ENCODE results near the gene CERS6. TPM values are rescaled to one million over a fixed set of nuclear protein-coding genes. Genes with fewer than 3 reads are reported as not detected.
A peak's percentile ranks its signal among the peaks of the same experiment; 100 is the strongest.

The CERS6 gene
- total and polyA plus RNA-seq, 10 of the 15 experiments (the other 5 are each of a cell fraction or from before 2014, with no cell fraction given) = 1.3 to 20.4 (median 14.1) TPM

DNA sequence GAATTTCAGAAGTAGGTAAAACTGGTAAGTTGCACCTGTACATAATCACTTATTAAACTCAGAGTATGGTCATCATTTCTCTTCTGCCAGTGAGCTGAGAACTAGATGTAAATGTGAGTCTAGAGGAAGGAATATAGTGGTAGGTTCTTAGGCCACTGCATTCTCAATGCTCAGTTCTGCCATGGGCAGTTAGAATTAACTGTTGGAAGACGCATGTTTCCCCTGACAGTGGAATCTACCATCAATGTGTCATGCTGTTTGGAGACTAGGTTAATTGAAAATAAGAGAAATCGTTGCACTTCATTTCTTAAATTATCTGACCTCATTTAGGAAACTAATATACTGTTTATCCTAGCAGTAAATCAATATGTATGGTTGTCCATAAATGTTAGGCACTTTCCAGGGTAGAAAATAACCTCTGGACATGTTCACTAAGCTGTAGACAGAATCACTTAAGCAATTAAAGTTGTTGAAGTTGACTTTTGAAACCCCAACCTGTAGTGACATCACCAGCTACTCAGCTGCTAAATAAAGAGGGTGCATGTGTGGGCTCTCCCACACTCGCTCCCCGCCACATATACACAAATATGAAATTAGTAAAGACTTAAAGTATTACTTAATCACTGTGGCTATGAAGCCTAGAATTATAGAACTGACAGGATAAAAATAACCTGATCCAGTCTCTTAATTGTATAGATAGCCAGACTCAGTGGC lies 254.8 kb downstream of the CERS6 start (continued):
- TF ChIP-seq CEBPB (IDR thresholded peaks at IDR 0.05; ENCODE audit: borderline replicate concordance in 1 of 2, low read depth in 2 of 2, low read length in 2 of 2) (0 out of 4 replicates have a peak, but pooled peaks of 1 of the 2 experiments have one; percentile 12), CREM (IDR thresholded peaks at IDR 0.05; ENCODE audit: low read depth) (peak; percentile 61; the same call in 1 of the 2 replicates), MYB (IDR thresholded peaks at IDR 0.05; ENCODE audit: borderline replicate concordance, low read depth, low read length) (no peak), EGR1 (IDR thresholded peaks at IDR 0.05; ENCODE audit: borderline replicate concordance in 1 of 2, low read depth in 2 of 2, low read length in 2 of 2) (peak in 1 of 2 experiments; percentile 68; a peak in 1 of 3 replicates), BHLHE40 (IDR thresholded peaks at IDR 0.05; ENCODE audit: borderline replicate concordance in 1 of 2, low read depth in 2 of 2, low read length in 1 of 2) (peak in 1 of 2 experiments; percentile 15; a peak in 1 of 4 replicates), TARDBP (IDR thresholded peaks at IDR 0.05; ENCODE audit: borderline replicate concordance) (no peak), RUNX3 (IDR thresholded peaks at IDR 0.05; ENCODE audit: low read length) (peak; percentile 63)
- TF ChIP-seq, protein P1, sequence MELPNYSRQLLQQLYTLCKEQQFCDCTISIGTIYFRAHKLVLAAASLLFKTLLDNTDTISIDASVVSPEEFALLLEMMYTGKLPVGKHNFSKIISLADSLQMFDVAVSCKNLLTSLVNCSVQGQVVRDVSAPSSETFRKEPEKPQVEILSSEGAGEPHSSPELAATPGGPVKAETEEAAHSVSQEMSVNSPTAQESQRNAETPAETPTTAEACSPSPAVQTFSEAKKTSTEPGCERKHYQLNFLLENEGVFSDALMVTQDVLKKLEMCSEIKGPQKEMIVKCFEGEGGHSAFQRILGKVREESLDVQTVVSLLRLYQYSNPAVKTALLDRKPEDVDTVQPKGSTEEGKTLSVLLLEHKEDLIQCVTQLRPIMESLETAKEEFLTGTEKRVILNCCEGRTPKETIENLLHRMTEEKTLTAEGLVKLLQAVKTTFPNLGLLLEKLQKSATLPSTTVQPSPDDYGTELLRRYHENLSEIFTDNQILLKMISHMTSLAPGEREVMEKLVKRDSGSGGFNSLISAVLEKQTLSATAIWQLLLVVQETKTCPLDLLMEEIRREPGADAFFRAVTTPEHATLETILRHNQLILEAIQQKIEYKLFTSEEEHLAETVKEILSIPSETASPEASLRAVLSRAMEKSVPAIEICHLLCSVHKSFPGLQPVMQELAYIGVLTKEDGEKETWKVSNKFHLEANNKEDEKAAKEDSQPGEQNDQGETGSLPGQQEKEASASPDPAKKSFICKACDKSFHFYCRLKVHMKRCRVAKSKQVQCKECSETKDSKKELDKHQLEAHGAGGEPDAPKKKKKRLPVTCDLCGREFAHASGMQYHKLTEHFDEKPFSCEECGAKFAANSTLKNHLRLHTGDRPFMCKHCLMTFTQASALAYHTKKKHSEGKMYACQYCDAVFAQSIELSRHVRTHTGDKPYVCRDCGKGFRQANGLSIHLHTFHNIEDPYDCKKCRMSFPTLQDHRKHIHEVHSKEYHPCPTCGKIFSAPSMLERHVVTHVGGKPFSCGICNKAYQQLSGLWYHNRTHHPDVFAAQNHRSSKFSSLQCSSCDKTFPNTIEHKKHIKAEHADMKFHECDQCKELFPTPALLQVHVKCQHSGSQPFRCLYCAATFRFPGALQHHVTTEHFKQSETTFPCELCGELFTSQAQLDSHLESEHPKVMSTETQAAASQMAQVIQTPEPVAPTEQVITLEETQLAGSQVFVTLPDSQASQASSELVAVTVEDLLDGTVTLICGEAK (IDR thresholded peaks at IDR 0.05; ENCODE audit: borderline replicate concordance) = peak; percentile 83
- TF ChIP-seq, protein P2, sequence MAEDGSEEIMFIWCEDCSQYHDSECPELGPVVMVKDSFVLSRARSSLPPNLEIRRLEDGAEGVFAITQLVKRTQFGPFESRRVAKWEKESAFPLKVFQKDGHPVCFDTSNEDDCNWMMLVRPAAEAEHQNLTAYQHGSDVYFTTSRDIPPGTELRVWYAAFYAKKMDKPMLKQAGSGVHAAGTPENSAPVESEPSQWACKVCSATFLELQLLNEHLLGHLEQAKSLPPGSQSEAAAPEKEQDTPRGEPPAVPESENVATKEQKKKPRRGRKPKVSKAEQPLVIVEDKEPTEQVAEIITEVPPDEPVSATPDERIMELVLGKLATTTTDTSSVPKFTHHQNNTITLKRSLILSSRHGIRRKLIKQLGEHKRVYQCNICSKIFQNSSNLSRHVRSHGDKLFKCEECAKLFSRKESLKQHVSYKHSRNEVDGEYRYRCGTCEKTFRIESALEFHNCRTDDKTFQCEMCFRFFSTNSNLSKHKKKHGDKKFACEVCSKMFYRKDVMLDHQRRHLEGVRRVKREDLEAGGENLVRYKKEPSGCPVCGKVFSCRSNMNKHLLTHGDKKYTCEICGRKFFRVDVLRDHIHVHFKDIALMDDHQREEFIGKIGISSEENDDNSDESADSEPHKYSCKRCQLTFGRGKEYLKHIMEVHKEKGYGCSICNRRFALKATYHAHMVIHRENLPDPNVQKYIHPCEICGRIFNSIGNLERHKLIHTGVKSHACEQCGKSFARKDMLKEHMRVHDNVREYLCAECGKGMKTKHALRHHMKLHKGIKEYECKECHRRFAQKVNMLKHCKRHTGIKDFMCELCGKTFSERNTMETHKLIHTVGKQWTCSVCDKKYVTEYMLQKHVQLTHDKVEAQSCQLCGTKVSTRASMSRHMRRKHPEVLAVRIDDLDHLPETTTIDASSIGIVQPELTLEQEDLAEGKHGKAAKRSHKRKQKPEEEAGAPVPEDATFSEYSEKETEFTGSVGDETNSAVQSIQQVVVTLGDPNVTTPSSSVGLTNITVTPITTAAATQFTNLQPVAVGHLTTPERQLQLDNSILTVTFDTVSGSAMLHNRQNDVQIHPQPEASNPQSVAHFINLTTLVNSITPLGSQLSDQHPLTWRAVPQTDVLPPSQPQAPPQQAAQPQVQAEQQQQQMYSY (CRISPR knock-in tag; IDR thresholded peaks at IDR 0.05) = no peak

Data from GM12878 (cell line).